GM21576 (cell line): Measurements from ENCODE around the gene PALD1.
A peak's percentile ranks its signal among the peaks of the same experiment; 100 is the strongest.

Experiments
- ATAC-seq: cut with Tn5 transposase; IDR thresholded peaks from one replicate; pipeline ENCODE4 v1.9.1; 2021; ENCODE audit warnings: mild to moderate bottlenecking, moderate library complexity; ENCODE audit not compliant: unreplicated experiment

PALD1 gene

GRCh38 chr10:70504521-70505358, 26.2 kb downstream of the PALD1 start:
- no peak for ATAC-seq

GRCh38 chr10:70505908-70506307, 27.3 kb downstream of the PALD1 start:
- no peak for ATAC-seq

- no peak for ATAC-seq
Measured at GRCh38 chr10:70507966-70508365, 29.4 kb downstream of the PALD1 start.

GRCh38 chr10:70508912-70509756, 30.6 kb downstream of the PALD1 start:
- no peak for ATAC-seq

- no peak for ATAC-seq
Measured at GRCh38 chr10:70509757-70510147, 31.2 kb downstream of the PALD1 start.

GRCh38 chr10:70510453-70510852, 31.9 kb downstream of the PALD1 start:
- no peak for ATAC-seq

GRCh38 chr10:70510904-70511303, 32.3 kb downstream of the PALD1 start:
- no peak for ATAC-seq

GRCh38 chr10:70512149-70512639, 33.6 kb downstream of the PALD1 start:
- ATAC-seq = no peak

GRCh38 chr10:70513848-70514309, 35.3 kb downstream of the PALD1 start:
- peak; percentile 96 for ATAC-seq

- no peak for ATAC-seq
Measured at GRCh38 chr10:70514591-70514990, 36.0 kb downstream of the PALD1 start.

GRCh38 chr10:70515035-70515667, 36.6 kb downstream of the PALD1 start:
- ATAC-seq = no peak

- no peak for ATAC-seq
Measured at GRCh38 chr10:70518695-70519094, 40.1 kb downstream of the PALD1 start.

GRCh38 chr10:70523057-70523456, 44.5 kb downstream of the PALD1 start:
- ATAC-seq = no peak

GRCh38 chr10:70523549-70523948, 45.0 kb downstream of the PALD1 start:
- ATAC-seq = no peak

GRCh38 chr10:70528314-70528713, 49.7 kb downstream of the PALD1 start:
- ATAC-seq = no peak

- ATAC-seq = no peak
Measured at GRCh38 chr10:70528741-70529362, 50.3 kb downstream of the PALD1 start.

- ATAC-seq = no peak
Measured at GRCh38 chr10:70529848-70530247, 51.3 kb downstream of the PALD1 start.

GRCh38 chr10:70530315-70530714, 51.7 kb downstream of the PALD1 start:
- no peak for ATAC-seq

GRCh38 chr10:70532554-70533188, 54.1 kb downstream of the PALD1 start:
- no peak for ATAC-seq

GRCh38 chr10:70533189-70533558, 54.6 kb downstream of the PALD1 start:
- no peak for ATAC-seq
